H1 (cell line): ENCODE measurements around the gene POU6F2. TPM values are rescaled to one million over a fixed set of nuclear protein-coding genes. Genes with fewer than 3 reads are reported as not detected.

ENCODE experiments used
- BCL11A ChIP-seq, 2 experiments: IDR thresholded peaks; one replicate each; pipeline ENCODE4 v1.6.1; 2011; ENCODE audit warnings: low read depth in 2 of 2, low read length in 2 of 2, mild to moderate bottlenecking in 2 of 2
- EGR1 ChIP-seq: IDR thresholded peaks from 2 replicates; pipeline ENCODE4 v1.6.1; 2011; ENCODE audit warnings: low read depth, low read length, borderline replicate concordance
- EZH2 ChIP-seq: fragments of 200-600 bp; sonication (generic); IDR thresholded peaks from 2 replicates; pipeline ENCODE4 v1.7.1; 2012; ENCODE audit warnings: low read depth, mild to moderate bottlenecking, moderate library complexity, low read length, inconsistent platforms; ENCODE audit not compliant: severe bottlenecking
- MAFK ChIP-seq: IDR thresholded peaks from 2 replicates; pipeline ENCODE4 v1.6.1; 2012; ENCODE audit warnings: low read depth, mild to moderate bottlenecking, improper control_type of control experiment, low read length
- POLR2AphosphoS5 ChIP-seq: IDR thresholded peaks from 2 replicates; pipeline ENCODE4 v1.6.1; 2011; ENCODE audit warnings: low read depth, low read length
- RAD21 ChIP-seq, 2 experiments: IDR thresholded peaks in 1 of 2; conservative IDR thresholded peaks in 1 of 2; 2 replicates each; pipeline ENCODE4 v1.6.1; 2011; ENCODE audit warnings: low read depth in 2 of 2, low read length in 2 of 2, improper control_type of control experiment in 1 of 2, inconsistent platforms in 1 of 2, mild to moderate bottlenecking in 1 of 2, moderate library complexity in 1 of 2
- RBBP5 ChIP-seq: IDR thresholded peaks from 2 replicates; pipeline ENCODE4 v1.7.1; 2012; ENCODE audit warnings: low read depth, mild to moderate bottlenecking, inconsistent platforms, low read length, moderate library complexity, borderline replicate concordance
- RFX5 ChIP-seq: IDR thresholded peaks from 2 replicates; pipeline ENCODE4 v1.6.1; 2011; ENCODE audit warnings: low read depth, low read length, improper control_type of control experiment, borderline replicate concordance
- SP2 ChIP-seq: IDR thresholded peaks from 2 replicates; pipeline ENCODE4 v1.6.1; 2012; ENCODE audit warnings: mild to moderate bottlenecking, low read length, inconsistent platforms
- polyA plus RNA-seq, 7 experiments: library from polyadenylated mRNA; depleted of rRNA in 3 of 7; stranded (reverse) in 5 of 7; unstranded in 2 of 7; fragments of >200 nt in 5 of 7; fragments of 200-250 nt in 2 of 7; gene quantifications; 1 replicate in 5 of 7; 2 replicates in 1 of 7; 4 replicates in 1 of 7; pipeline versions ENCODE4 v1.2.1 to v1.2.3, GENCODE V29; 2011 to 2013; ENCODE audit warnings: missing spikeins in 2 of 7, mixed read lengths in 2 of 7
- total RNA-seq: library from RNA; stranded (reverse); fragmentation: NEBNext Ultra II Directional; extraction: Animal tissue kit (Norgen Biotek cat#: 25700); gene quantifications from 2 replicates; pipeline ENCODE4 v1.2.1, GENCODE V29; 2021
- TF ChIP-seq, protein P1 (sequence below): IDR thresholded peaks from 2 replicates; pipeline ENCODE4 v1.6.1; 2012; ENCODE audit warnings: inconsistent platforms

Gene POU6F2
- total and polyA plus RNA-seq, 2 of the 8 experiments (the other 6 are each of a cell fraction or from before 2014, with no cell fraction given) = 1.1 to 2.0 TPM

DNA sequence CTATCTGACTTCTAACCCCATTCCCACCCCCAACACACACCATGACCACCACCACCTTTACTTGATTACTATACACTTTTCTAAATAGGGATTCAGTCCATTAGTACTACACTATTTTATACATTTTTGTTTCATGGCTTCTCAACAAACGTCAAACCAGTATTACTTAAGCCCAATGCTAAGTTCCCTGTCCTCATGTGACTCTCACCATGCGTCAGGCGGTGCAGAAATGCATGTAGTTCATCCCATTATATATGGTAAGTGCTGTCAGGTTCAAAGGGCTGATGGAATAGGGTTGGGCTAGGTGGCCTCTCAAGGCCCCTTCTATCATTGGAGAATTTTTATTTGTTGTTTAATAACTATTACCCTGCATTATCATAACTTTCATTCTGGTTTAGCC is 49.2 kb upstream of the POU6F2 start (continued):
- TF ChIP-seq POLR2AphosphoS5 (no peak), RBBP5 (no peak), SP2 (no peak), BCL11A (IDR thresholded peaks at IDR 0.05; ENCODE audit: low read depth in 2 of 2, low read length in 2 of 2) (no peak), EZH2 (no peak), RAD21 (IDR thresholded peaks at IDR 0.05 in 1 of 2, conservative IDR thresholded peaks at IDR 0.05 in 1 of 2; ENCODE audit: low read depth in 2 of 2, low read length in 2 of 2) (no peak), EGR1 (no peak), RFX5 (no peak), MAFK (no peak)
- TF ChIP-seq, protein P1, sequence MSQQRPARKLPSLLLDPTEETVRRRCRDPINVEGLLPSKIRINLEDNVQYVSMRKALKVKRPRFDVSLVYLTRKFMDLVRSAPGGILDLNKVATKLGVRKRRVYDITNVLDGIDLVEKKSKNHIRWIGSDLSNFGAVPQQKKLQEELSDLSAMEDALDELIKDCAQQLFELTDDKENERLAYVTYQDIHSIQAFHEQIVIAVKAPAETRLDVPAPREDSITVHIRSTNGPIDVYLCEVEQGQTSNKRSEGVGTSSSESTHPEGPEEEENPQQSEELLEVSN = no peak
